ENCODE measurements around the gene PTPRN2.
"Not testable (repeated sequence)": the region's sequence is repeated elsewhere in the genome, so short reads cannot be mapped to it uniquely, and the experiment has no call there.

Gene PTPRN2

DNA sequence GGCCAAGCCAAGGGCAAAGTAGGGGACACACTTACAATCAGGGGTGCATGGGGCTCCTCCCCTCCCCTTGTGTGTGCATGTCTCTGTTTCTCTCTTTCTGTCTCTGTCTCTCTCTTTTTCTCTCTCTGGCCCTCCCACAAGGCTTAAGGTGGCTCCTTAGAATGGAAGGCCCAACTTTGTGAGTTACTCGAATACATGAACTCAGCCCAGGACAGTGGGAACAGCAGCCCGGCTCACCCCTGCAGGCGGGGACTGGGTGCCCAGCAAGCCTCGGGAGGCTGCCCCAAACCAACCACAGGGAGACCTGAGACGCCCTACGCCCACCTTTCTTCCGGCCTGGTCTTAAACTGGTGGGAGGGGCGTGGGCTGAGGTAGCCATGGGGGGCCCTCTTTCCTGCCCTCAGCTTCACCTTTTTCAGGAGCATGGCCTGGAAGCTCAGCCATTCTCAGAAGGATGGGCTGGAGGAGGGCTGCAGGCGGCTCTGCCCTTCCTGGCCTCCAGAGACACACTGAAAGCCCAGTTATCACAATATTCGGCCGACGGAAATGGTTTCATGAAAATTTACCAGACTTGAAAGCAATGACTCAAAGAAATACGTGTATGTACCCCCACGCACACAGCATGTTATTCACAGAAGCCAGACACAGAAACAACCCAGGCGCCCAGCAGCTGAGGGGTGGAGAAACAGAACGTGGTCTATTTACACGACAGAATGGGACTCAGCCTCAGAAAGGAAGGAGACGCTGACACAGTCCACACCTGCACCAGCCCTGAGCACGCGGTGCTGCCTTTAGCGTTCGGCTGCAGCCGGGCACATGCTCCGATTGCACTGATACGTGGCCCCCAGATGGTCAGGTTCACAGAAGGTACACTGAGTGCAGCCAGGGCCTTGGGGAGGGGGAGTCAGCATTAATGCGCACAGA, 229.5 kb downstream of the PTPRN2 start:
- no peak for DNase-seq

DNA sequence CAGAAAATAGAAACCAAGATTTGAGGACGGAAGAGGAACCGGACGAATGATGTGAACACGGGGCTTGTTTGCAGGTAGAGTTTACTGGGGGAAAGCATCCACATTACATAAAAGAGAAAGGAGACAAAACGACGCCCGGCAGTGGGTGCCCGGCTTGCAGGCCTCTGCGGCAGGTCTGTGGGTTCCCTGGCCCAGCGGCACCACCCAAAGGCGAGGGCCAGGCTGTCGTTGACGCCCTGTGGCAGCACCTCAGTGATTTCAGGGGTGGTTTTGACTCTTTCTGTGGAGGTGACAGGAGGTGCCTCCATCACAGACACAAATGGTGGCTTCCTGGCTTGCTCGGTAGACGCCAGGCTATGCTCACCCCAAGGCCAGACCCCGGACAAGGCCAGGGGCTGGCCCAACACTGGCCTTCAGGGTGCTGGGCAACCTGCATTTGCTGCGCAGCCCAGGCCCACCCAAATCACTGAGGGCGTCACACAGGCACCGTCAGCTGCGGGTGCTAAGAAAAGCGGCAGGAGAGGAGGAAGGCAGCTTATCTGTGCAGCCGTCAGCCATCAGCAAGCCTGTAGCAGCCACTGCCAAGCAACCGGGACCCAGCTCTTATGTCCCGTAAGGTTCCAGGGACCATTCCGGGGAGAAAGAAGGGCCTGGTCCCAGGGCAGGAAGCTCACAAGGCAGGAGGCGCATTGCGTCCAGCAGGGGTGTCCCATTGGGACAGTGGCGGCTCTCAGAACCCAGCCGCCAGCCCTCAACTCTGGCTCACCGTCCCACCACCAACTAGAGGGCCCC, 230.3 kb downstream of the PTPRN2 start:
- DNase-seq = no peak

DNA sequence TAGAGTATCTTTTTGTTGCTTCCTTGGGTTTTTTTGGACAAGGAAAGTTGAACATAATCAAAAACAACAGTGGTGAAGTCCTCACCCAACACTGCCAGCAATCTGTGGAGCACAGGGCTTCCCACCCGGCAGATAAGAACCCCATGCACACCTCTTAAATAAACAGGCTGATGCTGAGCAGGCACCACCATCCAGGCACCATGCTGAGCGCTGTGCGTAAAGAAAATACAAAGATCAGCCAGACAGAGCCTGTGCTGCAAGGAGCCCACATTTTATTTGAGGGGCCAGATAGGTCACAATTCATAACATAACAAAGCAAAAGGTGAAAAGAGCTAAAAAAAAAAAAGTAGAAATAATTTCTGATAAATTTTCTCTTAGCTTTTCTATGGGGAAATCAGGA, 231.2 kb downstream of the PTPRN2 start:
- no peak for DNase-seq

DNA sequence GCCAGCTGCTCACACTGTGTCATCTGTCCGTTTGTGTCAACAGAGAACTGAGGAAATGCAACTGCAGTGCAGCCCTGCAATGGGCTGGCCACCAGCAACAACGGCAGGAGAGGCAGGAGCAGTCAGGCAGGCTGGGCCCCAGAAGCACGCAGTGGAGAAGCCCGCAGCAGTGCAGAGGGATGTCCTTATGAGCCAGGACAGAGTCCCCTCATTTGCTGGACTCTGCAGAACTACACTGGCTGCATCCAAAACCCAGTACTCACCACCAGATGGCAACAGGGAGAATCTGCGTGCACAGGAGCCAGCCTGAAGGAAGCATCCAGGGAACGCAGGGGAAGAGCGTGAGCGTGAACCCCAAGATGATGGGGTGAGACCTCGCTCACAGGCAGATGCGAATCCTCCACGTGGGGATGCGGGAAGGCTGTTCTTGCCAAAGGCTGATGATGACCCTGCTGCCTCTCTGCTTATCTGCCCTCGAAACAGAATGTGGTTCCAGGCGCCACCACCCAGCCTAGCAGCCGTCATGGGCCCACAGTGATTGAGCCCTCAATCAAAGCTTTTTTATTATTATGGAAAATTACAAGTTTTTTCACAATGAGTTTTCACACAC, 232.1 kb downstream of the PTPRN2 start:
- DNase-seq = no peak

DNA sequence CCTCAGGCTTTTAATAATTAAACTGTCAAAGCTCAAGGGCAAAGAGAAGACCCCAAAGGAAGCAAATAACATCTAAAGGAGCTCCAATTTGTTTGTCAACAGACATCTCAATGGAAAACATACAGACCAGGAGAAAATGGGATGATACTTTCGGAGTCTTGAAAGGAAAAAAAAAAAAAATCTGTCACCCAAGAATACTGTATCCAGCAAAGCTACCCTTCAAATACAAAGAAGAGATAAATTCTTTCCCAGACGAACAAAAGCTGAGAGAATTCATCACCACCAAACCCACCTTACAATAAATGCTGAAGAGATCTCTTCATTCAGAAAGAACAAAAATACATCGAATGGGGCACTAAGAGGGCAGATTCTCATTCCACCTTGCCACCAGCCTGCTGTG, 232.8 kb downstream of the PTPRN2 start:
- no peak for DNase-seq

DNA sequence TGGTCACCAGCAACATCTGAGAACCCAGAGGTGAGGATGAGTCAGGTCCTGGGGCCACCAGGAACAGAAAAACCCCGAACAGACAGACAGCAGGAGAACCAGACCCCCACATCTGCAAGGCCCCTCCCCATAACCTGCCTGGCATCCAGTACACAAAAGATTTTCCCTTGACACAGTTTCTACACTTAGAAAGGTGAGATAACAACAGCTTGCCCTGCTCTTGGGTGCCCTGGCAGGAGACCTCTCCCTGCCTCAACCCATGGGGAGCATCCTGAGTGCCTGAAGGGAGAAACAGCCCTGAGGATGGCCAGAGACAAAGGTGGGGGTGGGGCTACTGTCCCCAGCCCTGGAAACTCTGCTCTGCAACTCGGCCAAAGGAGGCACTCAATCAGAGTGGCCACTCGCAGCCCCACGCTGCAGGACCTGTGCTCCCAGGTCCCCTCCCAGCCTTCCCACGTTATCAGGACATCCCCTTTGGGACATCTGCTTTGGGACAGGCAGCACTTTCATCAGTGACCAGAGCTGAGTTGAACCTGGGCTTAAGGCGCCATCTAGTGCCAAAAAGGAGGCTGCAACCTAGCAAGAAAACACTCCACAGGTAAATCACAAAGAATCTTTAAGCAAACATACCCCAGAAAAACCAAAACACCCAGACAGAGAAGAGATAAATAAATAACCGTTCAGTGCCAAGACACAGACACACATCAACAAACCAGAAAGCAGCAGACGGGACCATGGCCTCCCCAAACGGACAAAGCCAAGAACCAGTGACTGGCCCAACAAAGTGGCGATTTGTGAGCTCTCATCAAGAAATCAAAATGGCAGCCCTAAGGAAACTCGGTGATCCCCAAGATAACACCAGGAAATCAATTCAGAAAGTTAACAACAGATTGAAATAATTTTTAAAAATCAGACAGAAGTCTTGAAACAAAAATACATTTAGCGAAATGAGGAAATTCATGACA, 233.7 kb downstream of the PTPRN2 start:
- no peak for DNase-seq

DNA sequence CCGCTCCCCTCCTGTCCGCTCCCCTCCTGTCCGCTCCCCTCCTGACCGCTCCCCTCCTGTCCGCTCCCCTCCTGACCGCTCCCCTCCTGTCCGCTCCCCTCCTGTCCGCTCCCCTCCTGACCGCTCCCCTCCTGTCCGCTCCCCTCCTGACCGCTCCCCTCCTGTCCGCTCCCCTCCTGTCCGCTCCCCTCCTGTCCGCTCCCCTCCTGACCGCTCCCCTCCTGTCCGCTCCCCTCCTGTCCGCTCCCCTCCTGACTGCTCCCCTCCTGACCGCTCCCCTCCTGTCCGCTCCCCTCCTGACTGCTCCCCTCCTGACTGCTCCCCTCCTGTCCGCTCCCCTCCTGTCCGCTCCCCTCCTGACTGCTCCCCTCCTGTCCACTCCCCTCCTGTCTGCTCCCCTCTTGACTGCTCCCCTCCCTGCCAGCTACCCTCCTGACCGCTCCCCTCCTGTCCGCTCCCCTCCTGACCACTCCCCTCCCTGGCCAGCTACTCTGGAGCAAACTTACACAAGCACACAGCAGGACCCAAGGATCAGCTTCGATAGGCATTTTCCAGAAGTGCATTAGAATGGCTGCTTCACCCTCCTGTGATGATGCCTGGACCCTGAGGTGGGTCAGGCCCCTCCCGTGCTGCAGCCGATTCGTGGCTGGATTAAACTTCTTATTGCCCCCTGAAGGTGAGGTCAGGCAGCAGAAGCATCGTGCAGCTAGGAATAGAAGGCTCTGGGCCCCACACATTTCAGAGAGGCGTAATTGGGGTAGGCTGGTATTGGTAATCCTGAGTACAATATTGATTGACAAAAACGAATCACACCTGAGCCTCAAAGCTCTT, 235.5 kb downstream of the PTPRN2 start:
- DNase-seq = not testable (repeated sequence)

DNA sequence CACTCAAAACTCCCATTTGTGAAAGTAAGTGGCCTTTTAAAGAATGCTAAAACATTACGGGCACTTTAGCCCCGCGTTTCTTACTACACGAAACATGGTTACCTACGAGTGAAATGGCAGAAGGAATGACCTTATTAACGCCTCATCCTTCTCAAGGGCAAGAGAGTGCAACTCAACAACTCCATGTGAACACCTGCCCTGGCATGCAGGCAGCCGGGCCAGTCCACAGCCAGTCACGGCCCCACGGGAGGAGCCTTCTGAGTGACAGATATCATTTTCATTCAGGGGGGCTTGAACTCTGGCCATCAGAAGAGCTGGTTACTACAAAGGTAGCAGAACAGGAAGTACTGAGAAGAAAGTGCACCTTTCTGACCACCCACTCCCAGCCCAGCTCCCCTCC, 236.1 kb downstream of the PTPRN2 start:
- DNase-seq = no peak

DNA sequence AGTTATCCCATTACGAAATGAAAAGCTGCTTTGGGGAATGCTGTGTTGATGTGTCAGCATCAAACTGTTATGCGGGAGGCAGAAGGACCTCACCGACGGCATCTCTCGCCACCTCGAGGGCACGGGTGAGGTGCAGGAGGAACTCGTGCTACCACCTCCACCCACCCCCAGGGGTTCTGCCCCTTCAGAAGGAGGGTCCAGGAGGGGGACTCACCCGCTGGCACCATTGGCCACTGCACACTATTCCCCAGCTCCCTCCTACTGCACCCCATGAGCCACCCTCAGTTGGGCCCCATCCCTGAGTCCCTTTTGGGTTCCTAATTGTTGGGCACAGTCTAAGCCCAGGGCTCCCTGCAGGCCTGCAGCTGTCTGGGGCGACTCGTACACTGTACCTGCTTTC, 236.6 kb downstream of the PTPRN2 start:
- DNase-seq = no peak

DNA sequence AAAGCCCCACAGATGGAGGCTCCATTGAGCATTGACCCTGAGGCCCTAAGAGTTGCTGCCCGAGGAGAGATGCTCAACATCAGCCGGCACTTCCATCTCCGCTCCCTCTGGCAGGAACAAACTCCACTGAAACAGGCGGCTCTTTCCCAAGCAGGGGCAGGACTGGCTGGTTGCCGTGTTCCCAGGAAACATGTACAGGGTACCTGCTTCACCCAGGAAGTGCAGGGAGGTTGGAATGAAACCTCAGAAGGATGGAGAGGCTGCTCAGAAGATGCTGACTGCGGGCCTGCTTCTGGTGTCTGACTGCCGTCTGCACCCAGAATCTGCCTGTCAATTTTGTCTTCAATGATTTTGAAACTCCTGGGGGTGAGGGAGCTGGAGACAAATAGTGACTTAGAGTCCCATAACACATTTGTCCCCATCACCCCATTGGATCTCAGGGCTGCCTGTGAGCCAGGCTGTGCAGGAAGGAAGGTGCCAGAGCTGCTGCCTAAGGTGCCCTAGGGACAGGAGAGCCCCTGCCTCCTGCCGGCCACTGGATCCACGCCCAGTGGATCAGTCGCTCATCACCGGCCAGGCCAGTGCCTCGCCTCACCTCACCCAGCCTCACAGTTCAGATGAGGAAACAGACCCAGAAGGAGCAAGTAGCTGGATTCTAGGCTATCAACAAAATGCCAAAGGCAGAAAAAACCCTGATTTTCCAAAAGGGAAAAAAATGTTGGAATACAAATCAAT, 237.3 kb downstream of the PTPRN2 start:
- DNase-seq = no peak

DNA sequence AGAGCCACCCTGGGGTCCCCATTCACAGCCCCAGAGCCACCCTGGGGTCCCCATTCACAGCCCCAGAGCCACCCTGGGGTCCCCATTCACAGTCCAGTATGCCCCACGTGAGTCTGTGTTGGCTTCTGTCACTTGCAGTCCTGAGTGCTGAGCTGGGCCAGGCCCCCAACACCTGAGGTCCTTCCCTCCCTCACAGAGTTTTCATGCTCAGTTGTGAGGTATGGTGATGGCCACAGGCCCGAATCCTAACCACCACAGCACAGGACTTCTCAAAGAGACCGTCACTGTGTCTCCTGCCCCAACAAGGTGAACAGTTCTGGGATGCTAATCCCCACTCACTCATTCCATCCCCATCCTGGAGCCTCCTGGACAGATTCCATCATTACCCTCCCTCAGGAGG, 239.2 kb downstream of the PTPRN2 start:
- DNase-seq = no peak

DNA sequence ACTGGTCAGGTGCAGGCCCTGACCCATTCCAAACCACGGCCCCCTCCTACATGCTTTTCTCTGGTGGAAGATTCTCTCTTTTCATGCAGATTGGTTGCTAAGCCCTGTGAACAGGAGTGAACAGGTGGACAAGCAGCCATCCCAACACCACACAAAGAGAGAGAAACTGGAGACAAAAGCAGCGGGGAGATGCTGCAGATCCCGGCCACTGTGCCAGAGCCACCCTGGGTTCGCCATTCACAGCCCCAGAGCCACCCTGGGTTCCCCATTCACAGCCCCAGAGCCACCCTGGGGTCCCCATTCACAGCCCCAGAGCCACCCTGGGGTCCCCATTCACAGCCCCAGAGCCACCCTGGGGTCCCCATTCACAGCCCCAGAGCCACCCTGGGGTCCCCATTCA, 239.6 kb downstream of the PTPRN2 start:
- DNase-seq = not testable (repeated sequence)

DNA sequence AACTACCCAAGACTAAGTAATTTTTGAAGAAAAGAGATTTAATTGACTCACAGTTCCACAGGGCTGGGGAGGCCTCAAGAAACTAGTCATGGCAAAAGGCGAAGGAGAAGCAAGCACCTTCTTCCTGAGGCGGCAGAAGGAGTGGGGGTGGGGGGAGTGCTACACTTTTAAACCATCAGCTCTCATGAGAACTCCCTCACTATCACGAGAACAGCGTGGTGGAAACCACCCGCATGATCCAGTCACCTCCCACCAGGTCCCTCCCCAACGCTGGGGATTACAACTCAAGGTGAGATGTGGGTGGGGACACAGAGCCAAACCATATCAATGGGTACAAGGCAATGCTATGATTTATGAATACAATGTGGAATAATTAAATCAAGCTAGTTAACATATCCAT, 241.9 kb downstream of the PTPRN2 start:
- DNase-seq = no peak

DNA sequence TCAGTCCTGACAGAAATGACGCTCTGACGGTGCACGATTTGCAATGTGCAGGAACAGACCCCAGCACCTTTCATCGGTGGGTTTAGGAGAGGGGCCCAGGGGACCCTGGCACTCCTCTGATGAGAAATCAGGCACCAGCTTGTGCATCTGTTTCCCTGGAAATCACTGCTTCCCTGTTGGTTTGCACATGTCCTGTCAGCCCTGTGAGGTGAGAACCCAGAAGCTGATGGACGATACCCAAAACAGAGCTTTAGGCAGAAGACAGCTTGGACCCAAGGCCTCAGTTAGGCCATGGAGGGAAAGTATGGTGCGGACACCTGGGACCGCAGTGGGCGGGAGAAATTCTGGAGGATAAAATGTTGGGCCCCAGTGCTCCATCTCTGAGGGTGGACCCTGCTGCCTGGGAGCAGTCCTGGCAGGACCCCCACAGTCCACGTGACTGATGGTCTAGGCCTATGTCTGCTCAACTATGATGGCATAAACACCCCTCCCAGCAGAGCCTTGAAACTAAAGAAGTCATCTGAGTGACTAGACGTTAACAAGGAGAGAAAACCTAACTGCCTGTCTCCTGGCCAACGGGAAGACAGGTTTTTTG, 242.8 kb downstream of the PTPRN2 start:
- DNase-seq = no peak

DNA sequence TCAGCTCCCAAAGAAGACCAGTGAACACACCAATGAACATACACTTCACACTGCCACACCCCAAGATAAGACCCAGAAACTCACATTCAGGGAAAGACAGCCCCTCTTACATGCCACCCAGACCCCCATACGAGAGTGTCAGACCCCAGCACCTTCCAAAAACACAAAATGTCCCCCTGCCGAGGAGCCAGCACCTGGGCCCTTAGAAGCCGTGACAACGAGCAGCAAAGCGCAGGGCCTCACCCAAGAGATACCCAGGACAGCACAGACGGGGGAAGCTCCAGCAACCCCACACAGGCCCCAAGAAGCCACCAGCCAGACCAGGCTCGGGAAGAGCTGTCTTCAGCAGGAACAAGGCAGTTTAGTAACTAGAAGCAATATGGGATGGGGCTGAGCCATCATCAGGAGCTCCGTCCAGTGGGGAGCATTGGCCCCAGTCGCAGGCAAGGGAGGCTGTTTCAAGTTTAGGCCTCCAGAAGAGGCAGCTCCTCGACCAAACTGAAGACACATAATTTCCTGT, 243.6 kb downstream of the PTPRN2 start:
- no peak for DNase-seq

DNA sequence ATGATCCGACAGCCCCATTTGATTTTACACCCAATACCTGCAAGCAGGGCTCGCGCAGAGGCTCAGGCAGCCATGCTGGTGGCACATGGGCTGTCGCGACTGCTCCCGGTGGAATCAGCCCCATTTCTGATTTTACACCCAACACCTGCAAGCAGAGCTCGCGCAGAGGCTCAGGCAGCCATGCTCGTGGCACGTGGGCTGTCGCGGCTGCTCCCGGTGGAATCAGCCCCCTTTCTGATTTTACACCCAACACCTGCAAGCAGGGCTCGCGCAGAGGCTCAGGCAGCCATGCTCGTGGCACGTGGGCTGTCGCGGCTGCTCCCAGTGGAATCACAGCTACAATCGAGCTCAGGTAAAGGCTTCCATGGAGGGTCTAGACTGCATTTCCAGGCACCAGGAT, 244.1 kb downstream of the PTPRN2 start:
- no peak for DNase-seq

DNA sequence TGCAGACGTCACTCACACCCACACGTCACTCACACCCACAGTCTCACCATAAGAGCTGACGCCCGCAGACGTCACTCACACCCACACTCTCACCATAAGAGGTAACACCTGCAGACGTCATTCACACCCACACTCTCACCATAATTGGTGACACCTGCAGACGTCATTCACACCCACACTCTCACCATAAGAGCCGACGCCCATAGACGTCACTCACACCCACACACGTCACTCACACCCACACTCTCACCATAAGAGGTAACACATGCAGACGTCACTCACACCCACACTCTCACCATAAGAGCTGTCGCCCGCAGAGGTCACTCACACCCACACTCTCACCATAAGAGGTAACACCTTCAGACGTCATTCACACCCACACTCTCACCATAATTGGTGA, 246.5 kb downstream of the PTPRN2 start:
- DNase-seq = not testable (repeated sequence)

DNA sequence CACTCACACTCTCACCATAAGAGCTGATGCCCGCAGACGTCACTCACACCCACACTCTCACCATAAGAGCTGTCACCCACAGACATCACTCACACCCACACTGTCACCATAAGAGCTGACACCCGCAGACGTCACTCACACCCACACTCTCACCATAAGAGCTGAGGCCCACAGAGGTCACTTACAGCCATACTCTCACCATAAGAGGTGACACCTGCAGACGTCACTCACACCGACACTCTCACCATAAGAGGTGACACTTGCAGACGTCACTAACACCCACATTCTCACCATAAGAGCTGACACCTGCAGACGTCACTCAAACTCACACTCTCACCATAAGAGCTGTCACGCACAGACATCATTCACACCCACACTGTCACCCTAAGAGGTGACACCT, 250.7 kb downstream of the PTPRN2 start:
- DNase-seq = not testable (repeated sequence)

DNA sequence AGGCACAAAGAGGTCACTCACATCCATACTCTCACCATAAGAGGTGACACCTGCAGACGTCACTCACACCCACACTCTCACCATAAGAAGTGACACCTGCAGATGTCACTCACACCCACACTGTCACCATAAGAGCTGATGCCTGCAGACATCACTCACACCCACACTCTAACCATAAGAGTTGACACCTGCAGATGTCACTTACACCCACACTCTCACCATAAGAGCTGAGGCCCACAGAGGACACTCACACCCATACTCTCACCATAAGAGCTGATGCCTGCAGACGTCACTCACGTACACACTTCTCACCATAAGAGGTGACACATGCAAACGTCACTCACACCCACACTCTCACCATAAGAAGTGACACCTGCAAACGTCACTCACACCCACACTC, 255.1 kb downstream of the PTPRN2 start:
- not testable (repeated sequence) for DNase-seq

DNA sequence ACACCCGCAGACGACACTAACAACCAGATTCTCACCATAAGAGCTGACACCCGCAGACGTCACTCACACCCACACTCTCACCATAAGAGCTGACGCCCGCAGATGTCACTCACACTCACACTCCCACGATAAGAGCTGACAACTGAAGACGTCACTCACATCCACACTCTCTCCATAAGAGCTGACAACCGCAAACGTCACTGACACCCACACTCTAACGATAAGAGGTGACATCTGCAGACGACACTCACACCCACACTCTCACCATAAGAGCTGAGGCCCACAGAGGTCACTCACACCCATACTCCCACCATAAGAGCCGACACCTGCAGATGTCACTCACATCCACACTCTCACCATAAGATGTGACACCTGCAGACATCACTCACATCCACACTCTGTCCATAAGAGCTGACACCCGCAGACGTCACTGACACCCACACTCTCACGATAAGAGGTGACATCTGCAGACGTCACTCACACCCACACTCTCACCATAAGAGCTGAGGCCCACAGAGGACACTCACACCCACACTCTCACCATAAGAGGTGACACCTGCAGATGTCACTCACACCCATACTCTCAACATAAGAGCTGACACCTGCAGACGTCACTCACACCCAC, 255.7 kb downstream of the PTPRN2 start:
- not testable (repeated sequence) for DNase-seq

Data from activated CD4-positive, CD25-positive, alpha-beta regulatory T cell (primary cell).